ENCODE data around the gene GBP1.

GBP1 gene

GRCh38 chr1:89102021-89102420 lies 37.0 kb upstream of the GBP1 start:
- no peak overlapping the region for H3K4me3 ChIP-seq (ENCODE audit: low read depth, low read length)
- no peak for DNase-seq
- no peak for TF ChIP-seq CTCF (IDR thresholded peaks at IDR 0.05; ENCODE audit: low read depth, low read length, missing control alignments)
- H3K27me3 ChIP-seq (replicated peaks) = no peaks in the 10 kb centered on the region
- no peaks in the 10 kb centered on the region for H3K36me3 ChIP-seq (replicated peaks)
- in situ Hi-C loops (cut with HindIII; ENCODE audit: low pct_ligation_motif_present, low sequenced_read_pairs) = no loop called here
- no peak overlapping the region for H3K27ac ChIP-seq

- no peak for TF ChIP-seq CTCF (IDR thresholded peaks at IDR 0.05; ENCODE audit: low read depth, low read length, missing control alignments)
- in situ Hi-C loops (cut with HindIII; ENCODE audit: low pct_ligation_motif_present, low sequenced_read_pairs) = no loop called here
- DNase-seq = no peak
- Histone ChIP-seq H3K36me3 (replicated peaks) (no peaks in the 10 kb centered on the region), H3K27ac (no peak overlapping the region), H3K27me3 (replicated peaks) (no peaks in the 10 kb centered on the region), H3K4me3 (ENCODE audit: low read depth, low read length) (no peak overlapping the region)
Observed at GRCh38 chr1:89100412-89100811, 35.4 kb upstream of the GBP1 start.

GRCh38 chr1:89098857-89099256 lies 33.8 kb upstream of the GBP1 start:
- in situ Hi-C loops (cut with HindIII; ENCODE audit: low pct_ligation_motif_present, low sequenced_read_pairs) = no loop called here
- Histone ChIP-seq H3K36me3 (replicated peaks) (no peaks in the 10 kb centered on the region), H3K27ac (no peak overlapping the region), H3K4me3 (ENCODE audit: low read depth, low read length) (no peak overlapping the region), H3K27me3 (replicated peaks) (no peaks in the 10 kb centered on the region)
- DNase-seq = no peak
- no peak for TF ChIP-seq CTCF (IDR thresholded peaks at IDR 0.05; ENCODE audit: low read depth, low read length, missing control alignments)

- DNase-seq = no peak
- in situ Hi-C loops (cut with HindIII; ENCODE audit: low pct_ligation_motif_present, low sequenced_read_pairs) = no loop called here
- Histone ChIP-seq H3K27me3 (replicated peaks) (no peaks in the 10 kb centered on the region), H3K4me3 (ENCODE audit: low read depth, low read length) (no peak overlapping the region), H3K27ac (no peak overlapping the region), H3K36me3 (replicated peaks) (no peaks in the 10 kb centered on the region)
- no peak for TF ChIP-seq CTCF (IDR thresholded peaks at IDR 0.05; ENCODE audit: low read depth, low read length, missing control alignments)
Observed at GRCh38 chr1:89095737-89096136, 30.7 kb upstream of the GBP1 start.

- no peak for DNase-seq
- no peak overlapping the region for H3K4me3 ChIP-seq (ENCODE audit: low read depth, low read length)
- no peaks in the 10 kb centered on the region for H3K27me3 ChIP-seq (replicated peaks)
- H3K27ac ChIP-seq = no peak overlapping the region
- TF ChIP-seq CTCF (IDR thresholded peaks at IDR 0.05; ENCODE audit: low read depth, low read length, missing control alignments) = no peak
- no peaks in the 10 kb centered on the region for H3K36me3 ChIP-seq (replicated peaks)
- in situ Hi-C loops (cut with HindIII; ENCODE audit: low pct_ligation_motif_present, low sequenced_read_pairs) = no loop called here
Observed at GRCh38 chr1:89089962-89090361, 25.0 kb upstream of the GBP1 start.

- H3K27ac ChIP-seq = no peak overlapping the region
- DNase-seq = no peak
- H3K27me3 ChIP-seq (replicated peaks) = no peaks in the 10 kb centered on the region
- H3K4me3 ChIP-seq (ENCODE audit: low read depth, low read length) = no peak overlapping the region
- no peaks in the 10 kb centered on the region for H3K36me3 ChIP-seq (replicated peaks)
- no peak for TF ChIP-seq CTCF (IDR thresholded peaks at IDR 0.05; ENCODE audit: low read depth, low read length, missing control alignments)
- in situ Hi-C loops (cut with HindIII; ENCODE audit: low pct_ligation_motif_present, low sequenced_read_pairs) = no loop called here
Observed at GRCh38 chr1:89088572-89088971, 23.6 kb upstream of the GBP1 start.

Data from brain microvascular endothelial cell (primary cell).